Liver (tissue), 9 donors: ENCODE data around the gene ZNF24. TPM values are rescaled to one million over a fixed set of nuclear protein-coding genes. Genes with fewer than 3 reads are reported as not detected.

Source experiments
- DNase-seq: peaks from one replicate; pipeline ENCODE4 v3.0.0-alpha.2; 2017; ENCODE audit warnings: low spot score
- H3K27ac ChIP-seq, 2 donors: one replicate each; pipeline ENCODE4 v1.7.0; 2013; ENCODE audit warnings: inconsistent platforms in 2 of 2, low read length in 2 of 2, control low read depth in 1 of 2, low read depth in 1 of 2, mild to moderate bottlenecking in 1 of 2
- H3K27me3 ChIP-seq, 4 donors: one replicate each; pipeline versions ENCODE4 v1.6.1 to v1.7.0; 2013; ENCODE audit warnings: low read length in 3 of 4, inconsistent platforms in 1 of 4, mild to moderate bottlenecking in 1 of 4, moderate library complexity in 1 of 4; ENCODE audit not compliant: control insufficient read depth in 4 of 4, insufficient read depth in 4 of 4
- H3K36me3 ChIP-seq, 4 donors: one replicate each; pipeline versions ENCODE4 v1.6.1 to v1.7.0; 2013; ENCODE audit warnings: low read length in 3 of 4, mild to moderate bottlenecking in 3 of 4, low read depth in 1 of 4, moderate library complexity in 1 of 4; ENCODE audit not compliant: control insufficient read depth in 4 of 4, insufficient read depth in 3 of 4
- H3K4me1 ChIP-seq, 4 donors: one replicate each; pipeline versions ENCODE4 v1.6.1 to v1.7.0; 2013; ENCODE audit warnings: low read length in 3 of 4, mild to moderate bottlenecking in 3 of 4, moderate library complexity in 1 of 4; ENCODE audit not compliant: control insufficient read depth in 4 of 4, insufficient read depth in 4 of 4
- H3K4me3 ChIP-seq, 3 donors: one replicate each; pipeline versions ENCODE4 v1.6.1 to v1.7.0; 2013; ENCODE audit warnings: low read length in 3 of 3, control low read depth in 1 of 3, low read depth in 1 of 3, mild to moderate bottlenecking in 1 of 3
- H3K9ac ChIP-seq, 2 donors: one replicate each; pipeline ENCODE4 v1.7.0; 2013; ENCODE audit warnings: low read length in 2 of 2, mild to moderate bottlenecking in 2 of 2, moderate library complexity in 2 of 2, control low read depth in 1 of 2, low read depth in 1 of 2
- H3K9me3 ChIP-seq, 4 donors: one replicate each; pipeline versions ENCODE4 v1.6.1 to v1.7.0; 2013; ENCODE audit warnings: low read length in 3 of 4; ENCODE audit not compliant: control insufficient read depth in 4 of 4
- ATF3 ChIP-seq: IDR thresholded peaks from 2 replicates; pipeline ENCODE4 v1.6.1; 2016; ENCODE audit warnings: antibody characterized with exemption
- CTCF ChIP-seq: fragments of 150-350 bp; IDR thresholded peaks from 2 replicates; pipeline ENCODE4 v1.5.1; 2017; ENCODE audit warnings: improper control_type of control experiment, low read depth, low read length; ENCODE audit not compliant: missing input control
- EGR1 ChIP-seq, 2 donors: IDR thresholded peaks; 2 replicates each; pipeline ENCODE4 v1.6.1; 2016 to 2018; ENCODE audit warnings: antibody characterized with exemption in 2 of 2, low read depth in 2 of 2
- FOXA1 ChIP-seq: IDR thresholded peaks from 2 replicates; pipeline ENCODE4 v1.6.1; 2016; ENCODE audit warnings: antibody characterized with exemption
- FOXA2 ChIP-seq: IDR thresholded peaks from 2 replicates; pipeline ENCODE4 v1.6.1; 2016; ENCODE audit warnings: antibody characterized with exemption
- GABPA ChIP-seq, 2 donors: IDR thresholded peaks in 1 of 2; conservative IDR thresholded peaks in 1 of 2; 2 replicates each; pipeline ENCODE4 v1.6.1; 2016; ENCODE audit warnings: antibody characterized with exemption in 2 of 2, mild to moderate bottlenecking in 1 of 2, moderate library complexity in 1 of 2
- HNF4G ChIP-seq: IDR thresholded peaks from 2 replicates; pipeline ENCODE4 v1.6.1; 2016; ENCODE audit warnings: antibody characterized with exemption
- JUND ChIP-seq, 2 donors: IDR thresholded peaks; 2 replicates each; pipeline ENCODE4 v1.6.1; 2016; ENCODE audit warnings: antibody characterized with exemption in 2 of 2
- MAX ChIP-seq: IDR thresholded peaks from 2 replicates; pipeline ENCODE4 v1.6.1; 2016; ENCODE audit warnings: antibody characterized with exemption
- NR2F2 ChIP-seq: IDR thresholded peaks from 2 replicates; pipeline ENCODE4 v1.6.1; 2016; ENCODE audit warnings: antibody characterized with exemption
- RAD21 ChIP-seq, 2 donors: IDR thresholded peaks; 2 replicates each; pipeline ENCODE4 v1.6.1; 2016; ENCODE audit warnings: antibody characterized with exemption in 2 of 2, mild to moderate bottlenecking in 2 of 2
- REST ChIP-seq: IDR thresholded peaks from 2 replicates; pipeline ENCODE4 v1.6.1; 2016; ENCODE audit warnings: antibody characterized with exemption, mild to moderate bottlenecking
- RXRA ChIP-seq, 2 donors: IDR thresholded peaks; 2 replicates each; pipeline ENCODE4 v1.6.1; 2017 to 2018; ENCODE audit warnings: antibody characterized with exemption in 2 of 2, mild to moderate bottlenecking in 1 of 2
- ZBTB33 ChIP-seq: IDR thresholded peaks from 2 replicates; pipeline ENCODE4 v1.6.1; 2016; ENCODE audit warnings: antibody characterized with exemption
- WGBS: extraction: QIAGEN DNeasy Blood & Tissue Kit; methylation state at CpG from one replicate; pipeline ENCODE4 v1.1.7; 2013; 5-methylcytosine and 5-hydroxymethylcytosine counted together
- polyA plus RNA-seq, 2 donors: library from polyadenylated mRNA; stranded (reverse) in 1 of 2; unstranded in 1 of 2; fragments of 200-250 nt in 1 of 2; fragments of >200 nt in 1 of 2; fragmentation: Nextera tagmentation in 1 of 2; extraction: Ambion mirVana in 1 of 2; gene quantifications; one replicate each; pipeline versions ENCODE4 v1.2.1 to v1.2.3, GENCODE V29; 2013 to 2015
- total RNA-seq, 2 donors: library from RNA; depleted of rRNA; stranded (reverse); fragments of >200 nt; gene quantifications; one replicate each; pipeline ENCODE4 v1.2.3, GENCODE V29; 2014
- donor health status: healthy.
- donor health status: healthy.
- donor health status: healthy.
- donor health status: healthy.
- donor health status: healthy.

Gene ZNF24
- total and polyA plus RNA-seq, 4 donors: 9.1 to 30.3 (median 28.9) TPM

GRCh38 chr18:35284841-35285240, 59.4 kb downstream of the ZNF24 start:
- no peak overlapping the region for H3K4me3 ChIP-seq
- no peak overlapping the region for H3K27ac ChIP-seq
- peaks cover 0 to 8% (median 0%) of the 10 kb centered on the region in 4 donors for H3K4me1 ChIP-seq
- H3K27me3 ChIP-seq: no peaks in the 10 kb centered on the region
- peaks cover 0 to 12% (median 5%) of the 10 kb centered on the region in 4 donors for H3K36me3 ChIP-seq
- TF ChIP-seq FOXA1: no peak
- no peak for TF ChIP-seq EGR1 (IDR thresholded peaks at IDR 0.05; ENCODE audit: low read depth in 2 of 2)
- no peak for TF ChIP-seq ZBTB33
- no peak for TF ChIP-seq RXRA (IDR thresholded peaks at IDR 0.05)
- TF ChIP-seq JUND (IDR thresholded peaks at IDR 0.05): no peak
- TF ChIP-seq CTCF: no peak
- no peak for TF ChIP-seq REST
- TF ChIP-seq NR2F2: no peak
- no peak for TF ChIP-seq HNF4G
- no peak for TF ChIP-seq FOXA2
- TF ChIP-seq RAD21 (IDR thresholded peaks at IDR 0.05): no peak
- no peak for TF ChIP-seq MAX
- DNase-seq: no peak
- WGBS: 98% methylated on average over 3 of the region's 3 CpGs
- no peaks in the 10 kb centered on the region for H3K9me3 ChIP-seq
- no peak overlapping the region for H3K9ac ChIP-seq

- Histone ChIP-seq H3K9ac (no peak overlapping the region), H3K36me3 (peaks cover 0 to 12% (median 5%) of the 10 kb centered on the region in 4 donors), H3K9me3 (peaks cover 0 to 2% (median under 1%) of the 10 kb centered on the region in 4 donors), H3K4me1 (peaks cover 0 to 4% (median 0%) of the 10 kb centered on the region in 4 donors), H3K27me3 (no peaks in the 10 kb centered on the region), H3K4me3 (no peak overlapping the region), H3K27ac (no peak overlapping the region)
- 98% methylated on average over 7 of the region's 7 CpGs for WGBS
- no peak for DNase-seq
- TF ChIP-seq ATF3 (no peak), GABPA (IDR thresholded peaks at IDR 0.05 in 1 of 2, conservative IDR thresholded peaks at IDR 0.05 in 1 of 2) (no peak)
Observed at GRCh38 chr18:35283923-35284794, 60.1 kb downstream of the ZNF24 start.
